Subcutaneous adipose tissue (tissue), 4 donors: ENCODE data around the gene CENPE. TPM values are rescaled to one million over a fixed set of nuclear protein-coding genes. Genes with fewer than 3 reads are reported as not detected.

Experiments used
- CTCF ChIP-seq: fragments of 450-650 bp; IDR thresholded peaks from one replicate; pipeline ENCODE4 v1.5.1; 2016; ENCODE audit warnings: low read depth, mild to moderate bottlenecking, control low read depth, antibody characterized with exemption, moderate library complexity
- total RNA-seq, 4 donors: library from RNA; depleted of rRNA; stranded (reverse); fragments of >200 nt; gene quantifications; one replicate each; pipeline ENCODE4 v1.1.0, GENCODE V29; 2016

CENPE gene
- total RNA-seq, 4 donors from 2014 or later: 0.94 to 3.1 (median 2.4) TPM

GRCh38 chr4:103098756-103099440 lies 99.2 kb downstream of the CENPE start:
- no peak for TF ChIP-seq CTCF

GRCh38 chr4:103098341-103098740 lies 99.8 kb downstream of the CENPE start:
- TF ChIP-seq CTCF: no peak

- no peak for TF ChIP-seq CTCF
These were observed 101.0 kb downstream of the CENPE start for GRCh38 chr4:103097112-103097511.

GRCh38 chr4:103095080-103095479 lies 103.1 kb downstream of the CENPE start:
- no peak for TF ChIP-seq CTCF

GRCh38 chr4:103092245-103092644 lies 105.9 kb downstream of the CENPE start:
- TF ChIP-seq CTCF: no peak

- TF ChIP-seq CTCF: no peak
These were observed 106.4 kb downstream of the CENPE start for GRCh38 chr4:103091601-103092223.

GRCh38 chr4:103089481-103089880 lies 108.7 kb downstream of the CENPE start:
- TF ChIP-seq CTCF: no peak
